ENCODE data around the gene APOD.

The APOD gene

DNA sequence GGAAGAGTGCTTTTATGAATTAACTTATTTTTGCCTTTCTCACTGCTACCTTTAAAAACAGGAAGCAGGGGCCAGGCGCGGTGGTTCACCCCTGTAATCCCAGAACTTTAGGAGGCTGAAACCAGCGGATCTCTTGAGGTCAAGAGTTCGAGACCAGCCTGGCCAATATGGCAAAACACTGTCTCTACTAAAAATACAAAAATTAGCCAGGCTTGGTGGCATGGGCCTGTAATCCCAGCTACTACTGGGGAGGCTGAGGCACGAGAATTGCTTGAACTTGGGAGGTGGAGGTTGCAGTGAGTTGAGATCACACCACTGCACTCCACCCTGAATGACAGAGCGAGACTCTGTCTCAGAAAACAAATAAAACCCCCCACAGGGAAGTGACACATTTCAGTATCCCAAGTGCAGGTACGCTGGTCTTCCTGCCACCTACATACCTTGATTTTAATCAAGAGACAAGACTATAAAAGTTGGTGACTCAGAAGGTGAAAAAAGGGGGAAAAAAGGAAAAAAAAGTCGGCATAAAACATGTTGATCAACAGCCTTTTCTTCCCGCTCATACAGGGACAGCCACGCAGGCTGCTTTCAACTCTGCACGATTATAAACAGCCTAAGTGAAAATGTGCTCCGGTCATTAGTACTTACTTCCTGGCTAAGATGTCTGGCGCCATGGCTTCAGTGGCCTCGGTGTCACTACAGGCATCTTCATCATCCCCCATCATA, 59.4 kb downstream of the APOD start:
- no peak for DNase-seq (ENCODE audit: low read depth)

DNA sequence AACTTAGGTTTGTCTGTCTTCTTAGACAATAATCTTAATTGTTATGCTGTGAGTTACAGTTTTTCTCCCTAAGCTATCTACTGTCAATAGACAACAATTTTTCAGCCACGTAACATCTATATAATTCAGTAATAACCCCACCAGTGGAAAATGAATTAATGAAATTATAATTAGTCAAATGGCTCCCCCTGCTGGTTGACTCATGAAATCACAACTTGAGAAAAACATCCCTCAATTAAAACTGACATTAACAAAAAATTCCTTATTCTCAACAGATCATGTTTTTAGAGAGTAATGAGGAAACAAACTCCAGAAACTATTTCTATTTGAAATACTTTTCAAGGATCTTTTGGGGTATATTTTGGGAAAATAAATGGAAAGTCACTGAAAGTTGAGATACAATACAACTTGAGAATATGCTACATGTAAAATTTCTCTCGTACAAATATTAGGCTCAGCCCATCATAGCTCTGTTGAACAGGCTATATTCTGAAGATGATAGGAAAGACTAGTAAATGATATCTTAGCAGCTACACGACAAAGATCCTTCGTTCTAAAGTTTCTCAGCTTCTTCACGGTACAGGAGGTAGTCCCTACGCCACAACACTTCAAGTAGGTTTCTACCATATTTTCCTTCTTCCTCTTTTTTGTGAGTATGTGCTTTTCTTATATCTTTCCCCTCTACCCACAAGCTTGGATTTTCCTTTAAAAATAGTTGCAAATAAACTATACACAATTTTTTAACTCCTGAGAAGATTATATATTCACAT, 61.3 kb downstream of the APOD start:
- DNase-seq (ENCODE audit: low read depth): no peak

Measured in GM04503 (cell line).